ENCODE results near the gene ZNF646. TPM values are rescaled to one million over a fixed set of nuclear protein-coding genes. Genes with fewer than 3 reads are reported as not detected.

Gene ZNF646
- total and polyA plus RNA-seq, 3 donors from 2014 or later: 68.9 to 80.3 (median 74.0) TPM

DNA sequence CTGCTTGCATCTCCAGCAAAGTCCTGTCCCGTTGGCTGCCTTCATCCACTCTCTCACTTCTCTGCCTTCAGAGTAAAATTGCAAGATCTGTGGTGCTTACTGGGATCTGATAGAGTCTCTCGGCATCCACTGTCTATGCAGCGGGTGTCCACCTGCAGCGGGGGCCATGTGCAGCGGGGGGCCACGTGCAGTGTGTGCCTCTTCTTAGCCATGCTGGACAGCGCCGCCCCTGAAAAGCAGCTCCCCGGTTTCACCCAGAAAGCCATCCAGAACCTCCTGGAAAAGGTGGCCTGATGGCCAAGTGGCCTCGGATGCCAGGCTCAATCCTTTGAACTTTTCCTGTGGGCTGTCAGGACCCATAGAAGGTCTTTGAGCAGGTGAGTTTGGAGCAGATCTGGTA is 31.4 kb upstream of the ZNF646 start:
- Histone ChIP-seq H3K4me3 (no peak overlapping the region), H3K27ac (no peak overlapping the region), H3K27me3 (no peaks in the 10 kb centered on the region), H3K36me3 (ENCODE audit: low read depth, missing control alignments) (no peaks in the 10 kb centered on the region), H3K9me3 (no peaks in the 10 kb centered on the region), H3K4me1 (no peaks in the 10 kb centered on the region)
- DNase-seq: no peak
- WGBS, 2 donors: 48 to 76% methylated on average over 10 of the region's 10 CpGs
- TF ChIP-seq, protein P1, sequence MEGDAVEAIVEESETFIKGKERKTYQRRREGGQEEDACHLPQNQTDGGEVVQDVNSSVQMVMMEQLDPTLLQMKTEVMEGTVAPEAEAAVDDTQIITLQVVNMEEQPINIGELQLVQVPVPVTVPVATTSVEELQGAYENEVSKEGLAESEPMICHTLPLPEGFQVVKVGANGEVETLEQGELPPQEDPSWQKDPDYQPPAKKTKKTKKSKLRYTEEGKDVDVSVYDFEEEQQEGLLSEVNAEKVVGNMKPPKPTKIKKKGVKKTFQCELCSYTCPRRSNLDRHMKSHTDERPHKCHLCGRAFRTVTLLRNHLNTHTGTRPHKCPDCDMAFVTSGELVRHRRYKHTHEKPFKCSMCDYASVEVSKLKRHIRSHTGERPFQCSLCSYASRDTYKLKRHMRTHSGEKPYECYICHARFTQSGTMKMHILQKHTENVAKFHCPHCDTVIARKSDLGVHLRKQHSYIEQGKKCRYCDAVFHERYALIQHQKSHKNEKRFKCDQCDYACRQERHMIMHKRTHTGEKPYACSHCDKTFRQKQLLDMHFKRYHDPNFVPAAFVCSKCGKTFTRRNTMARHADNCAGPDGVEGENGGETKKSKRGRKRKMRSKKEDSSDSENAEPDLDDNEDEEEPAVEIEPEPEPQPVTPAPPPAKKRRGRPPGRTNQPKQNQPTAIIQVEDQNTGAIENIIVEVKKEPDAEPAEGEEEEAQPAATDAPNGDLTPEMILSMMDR (IDR thresholded peaks at IDR 0.05): no peak
- TF ChIP-seq POLR2A (IDR thresholded peaks at IDR 0.05): no peak
- intact Hi-C loops (cut with DNase I; ENCODE audit: low total_unique reads): no loop called here

DNA sequence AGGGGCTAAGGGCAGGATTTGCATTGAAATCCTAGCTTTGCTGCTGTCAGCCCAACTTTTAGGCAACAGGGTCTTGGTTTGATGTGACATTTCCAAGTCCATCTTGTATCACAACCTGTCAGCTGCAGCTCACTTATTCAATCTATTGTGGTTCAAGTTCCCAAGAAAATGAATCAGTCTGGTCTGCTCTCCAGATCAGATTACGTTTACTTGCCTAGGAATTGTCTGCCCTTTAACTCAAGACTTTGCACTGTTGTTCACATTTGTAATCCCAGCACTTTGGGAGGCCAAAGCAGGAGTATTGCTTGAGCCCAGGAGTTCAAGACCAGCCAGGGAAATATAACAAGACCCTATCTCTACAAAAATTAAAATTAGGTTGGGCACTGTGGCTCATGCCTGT is 30.9 kb upstream of the ZNF646 start:
- no peak overlapping the region for H3K4me3 ChIP-seq
- WGBS, 2 donors: 88 to 97% methylated on average over 1 of the region's 1 CpG
- TF ChIP-seq, protein P1 (IDR thresholded peaks at IDR 0.05): no peak
- no peak for TF ChIP-seq POLR2A (IDR thresholded peaks at IDR 0.05)

DNA sequence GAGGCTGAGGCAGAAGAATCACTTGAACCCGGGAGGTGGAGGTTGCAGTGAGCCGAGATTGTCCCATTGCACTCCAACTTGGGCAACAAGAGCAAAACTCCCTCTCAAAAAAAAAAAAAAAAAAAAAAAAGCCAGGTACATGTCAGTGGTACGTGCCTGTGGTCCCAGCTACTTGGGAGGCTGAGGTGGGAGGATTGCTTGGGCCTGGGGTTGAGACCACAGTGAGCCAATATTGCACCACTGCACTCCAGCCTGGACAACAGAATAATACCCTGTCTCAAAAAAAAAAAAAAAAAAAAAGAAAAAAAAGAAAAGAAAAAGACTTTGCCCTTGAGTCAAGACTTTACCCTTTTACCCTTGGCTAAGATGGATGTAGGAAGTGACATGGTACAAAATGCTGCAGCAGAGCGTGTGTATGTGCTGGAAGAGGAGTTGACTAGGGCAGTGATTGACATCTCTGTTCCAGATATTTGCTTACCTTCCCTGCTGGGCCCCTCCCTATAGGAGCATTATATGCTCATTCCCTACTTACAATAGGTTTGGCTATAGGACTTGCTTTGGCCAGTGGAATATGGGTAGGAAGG is 30.2 kb upstream of the ZNF646 start:
- WGBS, 2 donors: 81 to 89% methylated on average over 4 of the region's 4 CpGs
- no peaks in the 10 kb centered on the region for H3K27me3 ChIP-seq
- intact Hi-C loops (cut with DNase I; ENCODE audit: low total_unique reads): no loop called here
- H3K27ac ChIP-seq: no peak overlapping the region
- H3K36me3 ChIP-seq (ENCODE audit: low read depth, missing control alignments): no peaks in the 10 kb centered on the region
- H3K9me3 ChIP-seq: no peaks in the 10 kb centered on the region
- DNase-seq: no peak
- TF ChIP-seq, protein P1 (IDR thresholded peaks at IDR 0.05): no peak
- TF ChIP-seq POLR2A (IDR thresholded peaks at IDR 0.05): no peak
- no peaks in the 10 kb centered on the region for H3K4me1 ChIP-seq
- H3K4me3 ChIP-seq: no peak overlapping the region

More for the DNA sequence above, 30.9 kb upstream of the ZNF646 start:
- Histone ChIP-seq H3K9me3 (no peaks in the 10 kb centered on the region), H3K4me1 (no peaks in the 10 kb centered on the region), H3K27me3 (no peaks in the 10 kb centered on the region), H3K36me3 (ENCODE audit: low read depth, missing control alignments) (no peaks in the 10 kb centered on the region), H3K27ac (no peak overlapping the region)
- no peak for DNase-seq
- intact Hi-C loops (cut with DNase I; ENCODE audit: low total_unique reads): no loop called here

DNA sequence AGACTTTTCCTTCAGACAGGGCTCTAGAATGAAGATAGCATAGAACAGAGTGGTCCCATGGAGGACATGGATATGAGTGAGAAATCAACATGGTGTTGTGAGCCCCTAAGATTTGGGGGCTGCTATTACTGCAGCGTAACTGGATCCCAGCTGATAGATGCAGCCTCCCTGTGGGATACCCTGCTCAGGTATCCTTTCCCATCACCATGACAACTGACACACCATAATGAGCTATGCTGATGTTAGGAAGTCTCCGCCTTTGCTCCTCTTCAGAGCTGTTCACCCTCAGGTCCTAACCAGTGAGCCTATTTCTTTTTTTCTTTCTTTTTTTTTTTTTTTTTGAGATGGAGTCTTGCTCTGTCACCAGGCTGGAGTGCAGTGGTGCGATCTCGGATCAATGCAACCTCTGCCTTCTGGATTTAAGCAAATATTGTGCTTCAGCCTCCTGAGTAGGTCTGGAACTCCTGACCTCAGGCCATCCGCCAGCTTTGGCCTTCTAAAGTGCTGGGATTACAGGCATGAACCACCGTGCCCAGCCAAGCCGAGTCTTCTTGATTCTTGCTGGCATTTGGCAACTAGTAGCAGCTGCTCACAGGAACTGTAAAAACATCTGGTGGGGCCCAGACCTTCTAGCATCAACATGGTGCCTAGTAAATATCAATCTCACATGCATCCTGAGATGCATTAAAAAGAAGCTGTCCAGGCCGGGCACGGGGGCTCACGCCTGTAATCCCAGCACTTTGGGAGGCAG is 23.8 kb upstream of the ZNF646 start:
- H3K9me3 ChIP-seq: no peaks in the 10 kb centered on the region
- H3K4me3 ChIP-seq: no peak overlapping the region
- H3K36me3 ChIP-seq (ENCODE audit: low read depth, missing control alignments): no peaks in the 10 kb centered on the region
- H3K27me3 ChIP-seq: no peaks in the 10 kb centered on the region
- no peak for DNase-seq
- no peak overlapping the region for H3K27ac ChIP-seq
- no peaks in the 10 kb centered on the region for H3K4me1 ChIP-seq
- no peak for TF ChIP-seq POLR2A (IDR thresholded peaks at IDR 0.05)
- TF ChIP-seq, protein P1 (IDR thresholded peaks at IDR 0.05): no peak
- intact Hi-C loops (cut with DNase I; ENCODE audit: low total_unique reads): no loop called here
- 83 to 88% methylated on average over 8 to 10 of the region's 10 CpGs for WGBS, 2 donors

All from testis (tissue), 3 donors.